ENCODE results near the gene TAF3. TPM values are rescaled to one million over a fixed set of nuclear protein-coding genes. Genes with fewer than 3 reads are reported as not detected.

Gene TAF3
- total and polyA plus RNA-seq, 7 donors: 3.0 to 12.2 (median 5.2) TPM

DNA sequence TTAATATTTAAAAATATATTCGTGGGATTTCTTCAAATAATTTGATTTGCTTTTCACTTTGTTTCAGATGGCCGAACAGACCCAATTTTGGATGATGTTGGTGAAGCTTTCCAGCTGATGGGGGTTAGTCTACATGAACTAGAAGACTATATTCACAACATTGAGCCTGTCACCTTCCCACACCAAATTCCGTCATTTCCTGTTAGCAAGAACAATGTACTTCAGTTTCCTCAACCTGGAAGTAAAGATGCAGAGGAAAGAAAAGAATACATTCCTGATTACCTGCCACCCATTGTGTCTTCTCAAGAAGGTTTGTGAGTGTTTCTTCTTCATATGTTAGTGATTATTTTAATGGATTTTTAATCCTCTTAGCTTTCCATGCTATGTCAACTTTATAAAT, 5.9 kb downstream of the TAF3 start:
- WGBS, 2 donors: 90 to 93% methylated on average over 3 of the region's 3 CpGs
- no peak for DNase-seq
- H3K36me3 ChIP-seq: peaks cover 3 to 41% (median 11%) of the 10 kb centered on the region in 4 donors

DNA sequence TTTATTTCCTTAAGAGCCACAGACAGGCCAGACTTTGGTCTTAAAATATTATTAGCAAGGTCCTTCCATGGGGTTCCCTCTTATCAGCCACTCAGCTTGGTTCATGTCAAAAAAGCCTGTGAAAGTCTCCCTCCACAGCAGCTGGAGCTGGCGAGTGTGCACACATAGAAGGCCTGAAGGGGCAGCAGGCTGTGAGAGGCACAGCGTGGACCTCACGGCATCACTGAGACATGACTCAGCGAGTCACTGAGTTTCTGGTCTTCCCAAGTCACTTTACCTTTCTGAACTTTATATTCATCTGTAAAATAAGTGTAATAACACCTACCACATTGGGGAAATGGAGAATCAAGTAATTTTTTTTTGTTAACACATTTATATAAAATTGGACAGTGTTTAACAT, 8.7 kb downstream of the TAF3 start:
- H3K9me3 ChIP-seq: no peaks in the 10 kb centered on the region
- intact Hi-C loops (cut with DNase I): no loop called here

More for the DNA sequence above, 5.9 kb downstream of the TAF3 start:
- no peaks in the 10 kb centered on the region for H3K9me3 ChIP-seq
- peaks cover 0 to 15% (median 12%) of the 10 kb centered on the region in 4 donors for H3K4me1 ChIP-seq
- no peak overlapping the region for H3K4me3 ChIP-seq
- TF ChIP-seq POLR2A (IDR thresholded peaks at IDR 0.05) (no peak), POLR2AphosphoS5 (IDR thresholded peaks at IDR 0.05) (no peak), EP300 (IDR thresholded peaks at IDR 0.05) (no peak)
- TF ChIP-seq, protein P1, sequence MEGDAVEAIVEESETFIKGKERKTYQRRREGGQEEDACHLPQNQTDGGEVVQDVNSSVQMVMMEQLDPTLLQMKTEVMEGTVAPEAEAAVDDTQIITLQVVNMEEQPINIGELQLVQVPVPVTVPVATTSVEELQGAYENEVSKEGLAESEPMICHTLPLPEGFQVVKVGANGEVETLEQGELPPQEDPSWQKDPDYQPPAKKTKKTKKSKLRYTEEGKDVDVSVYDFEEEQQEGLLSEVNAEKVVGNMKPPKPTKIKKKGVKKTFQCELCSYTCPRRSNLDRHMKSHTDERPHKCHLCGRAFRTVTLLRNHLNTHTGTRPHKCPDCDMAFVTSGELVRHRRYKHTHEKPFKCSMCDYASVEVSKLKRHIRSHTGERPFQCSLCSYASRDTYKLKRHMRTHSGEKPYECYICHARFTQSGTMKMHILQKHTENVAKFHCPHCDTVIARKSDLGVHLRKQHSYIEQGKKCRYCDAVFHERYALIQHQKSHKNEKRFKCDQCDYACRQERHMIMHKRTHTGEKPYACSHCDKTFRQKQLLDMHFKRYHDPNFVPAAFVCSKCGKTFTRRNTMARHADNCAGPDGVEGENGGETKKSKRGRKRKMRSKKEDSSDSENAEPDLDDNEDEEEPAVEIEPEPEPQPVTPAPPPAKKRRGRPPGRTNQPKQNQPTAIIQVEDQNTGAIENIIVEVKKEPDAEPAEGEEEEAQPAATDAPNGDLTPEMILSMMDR (IDR thresholded peaks at IDR 0.05): no peak
- no peak overlapping the region for H3K27ac ChIP-seq
- no peaks in the 10 kb centered on the region for H3K27me3 ChIP-seq
- intact Hi-C loops (cut with DNase I): no loop called here

DNA sequence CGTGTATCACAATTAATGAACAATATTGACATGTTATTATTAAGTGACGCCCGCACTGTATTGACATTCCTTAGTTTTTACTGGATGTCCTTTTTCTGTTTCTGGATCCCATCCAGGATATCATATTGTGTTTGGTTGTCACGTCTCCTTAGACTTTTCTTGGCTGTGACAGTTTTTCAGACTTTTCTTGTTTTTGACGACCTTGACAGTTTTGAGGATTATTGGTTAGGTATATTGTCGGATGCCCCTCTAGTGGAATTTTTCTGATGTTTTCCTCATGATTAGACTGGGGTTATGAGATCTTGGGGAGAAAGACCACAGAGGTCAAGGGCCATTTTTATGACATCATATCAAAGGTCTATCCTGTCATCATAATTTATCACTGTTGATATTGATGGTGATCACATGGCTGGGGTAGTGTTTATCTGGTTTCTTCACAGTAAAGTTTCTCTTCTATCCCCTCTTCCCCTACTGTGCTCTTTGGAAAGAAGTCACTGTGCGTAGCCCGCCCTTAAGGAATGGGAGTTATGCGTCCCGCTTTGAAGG, 11.1 kb downstream of the TAF3 start:
- no peak overlapping the region for H3K27ac ChIP-seq
- no peaks in the 10 kb centered on the region for H3K27me3 ChIP-seq
- no peaks in the 10 kb centered on the region for H3K4me1 ChIP-seq
- no peak overlapping the region for H3K4me3 ChIP-seq
- intact Hi-C loops (cut with DNase I): no loop called here
- no peaks in the 10 kb centered on the region for H3K9me3 ChIP-seq
- DNase-seq: no peak
- 91 to 96% methylated on average over 10 of the region's 10 CpGs for WGBS, 2 donors
- peaks cover 0 to 28% (median 9%) of the 10 kb centered on the region in 4 donors for H3K36me3 ChIP-seq
- TF ChIP-seq POLR2AphosphoS5 (IDR thresholded peaks at IDR 0.05): no peak
- TF ChIP-seq POLR2A (IDR thresholded peaks at IDR 0.05): no peak
- TF ChIP-seq EP300 (IDR thresholded peaks at IDR 0.05): no peak
- TF ChIP-seq, protein P1 (IDR thresholded peaks at IDR 0.05): no peak

More for the DNA sequence above, 8.7 kb downstream of the TAF3 start:
- no peak overlapping the region for H3K27ac ChIP-seq
- DNase-seq: no peak
- peaks cover 0 to 41% (median 11%) of the 10 kb centered on the region in 4 donors for H3K36me3 ChIP-seq
- no peak overlapping the region for H3K4me3 ChIP-seq
- no peaks in the 10 kb centered on the region for H3K4me1 ChIP-seq
- WGBS, 2 donors: 93 to 97% methylated on average over 4 of the region's 4 CpGs
- TF ChIP-seq POLR2AphosphoS5 (IDR thresholded peaks at IDR 0.05): no peak
- TF ChIP-seq, protein P1 (IDR thresholded peaks at IDR 0.05): no peak
- no peak for TF ChIP-seq EP300 (IDR thresholded peaks at IDR 0.05)
- no peak for TF ChIP-seq POLR2A (IDR thresholded peaks at IDR 0.05)
- H3K27me3 ChIP-seq: no peaks in the 10 kb centered on the region

DNA sequence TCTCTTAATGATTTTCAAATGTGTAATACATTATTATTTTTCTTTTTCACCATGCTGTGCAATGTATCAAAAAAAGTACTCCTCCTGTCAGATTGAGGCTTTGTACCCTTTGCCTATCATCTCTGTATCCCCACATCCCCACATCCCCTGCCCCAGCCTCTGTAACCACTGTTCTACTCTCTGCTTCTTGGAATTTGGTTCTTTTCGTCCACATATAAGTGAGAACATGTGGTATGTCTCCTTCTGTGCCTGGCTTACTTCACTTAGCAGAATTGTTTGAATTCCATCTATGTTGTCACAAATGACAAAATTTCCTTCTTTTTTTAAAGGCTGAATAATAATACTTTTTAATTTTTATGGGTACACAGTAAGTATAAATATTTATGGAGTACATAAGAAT, 13.8 kb downstream of the TAF3 start:
- intact Hi-C loops (cut with DNase I): no loop called here
- Histone ChIP-seq H3K27me3 (no peaks in the 10 kb centered on the region), H3K4me1 (no peaks in the 10 kb centered on the region), H3K9me3 (no peaks in the 10 kb centered on the region), H3K4me3 (no peak overlapping the region), H3K27ac (no peak overlapping the region), H3K36me3 (peaks cover 0 to under 1% (median 0%) of the 10 kb centered on the region in 4 donors)
- DNase-seq: no peak
- 90 to 92% methylated on average over 1 of the region's 1 CpG for WGBS, 2 donors
- TF ChIP-seq POLR2AphosphoS5 (IDR thresholded peaks at IDR 0.05) (no peak), POLR2A (IDR thresholded peaks at IDR 0.05) (no peak), EP300 (IDR thresholded peaks at IDR 0.05) (no peak)
- TF ChIP-seq, protein P1 (IDR thresholded peaks at IDR 0.05): no peak

DNA sequence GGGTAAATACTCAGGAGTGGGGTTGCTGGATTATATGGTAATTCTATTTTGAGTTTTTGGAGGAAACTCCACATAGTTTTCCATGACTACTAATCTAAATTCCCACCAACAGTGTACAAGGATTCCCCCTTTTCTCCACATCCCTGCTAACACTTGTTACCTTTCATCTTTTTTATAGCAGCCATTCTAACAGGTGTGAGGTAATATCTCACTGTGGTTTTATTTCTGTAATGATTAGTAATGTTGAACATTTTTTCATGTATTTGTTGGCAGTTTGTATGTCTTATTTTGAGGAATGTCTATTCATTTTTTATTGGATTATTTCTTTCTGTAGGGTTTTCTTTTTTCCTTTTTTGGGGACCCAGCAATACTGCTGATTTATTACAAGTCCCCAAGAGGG, 14.9 kb downstream of the TAF3 start:
- intact Hi-C loops (cut with DNase I): no loop called here
- no peaks in the 10 kb centered on the region for H3K4me1 ChIP-seq
- no peak for TF ChIP-seq POLR2A (IDR thresholded peaks at IDR 0.05)
- TF ChIP-seq, protein P1 (IDR thresholded peaks at IDR 0.05): no peak
- TF ChIP-seq EP300 (IDR thresholded peaks at IDR 0.05): no peak
- no peaks in the 10 kb centered on the region for H3K9me3 ChIP-seq
- H3K27ac ChIP-seq: no peak overlapping the region
- no peak for DNase-seq
- H3K27me3 ChIP-seq: no peaks in the 10 kb centered on the region
- no peaks in the 10 kb centered on the region for H3K36me3 ChIP-seq
- H3K4me3 ChIP-seq: no peak overlapping the region
